MCF 10A (cell line): ENCODE data around the gene PTGES3. TPM values are rescaled to one million over a fixed set of nuclear protein-coding genes. Genes with fewer than 3 reads are reported as not detected.

Experiments
- BruUV-seq: library from RNA; stranded (reverse); fragments of 400-500 nt; replicated peaks from 2 replicates; lab custom pipeline; 2021; lab: Mats Ljungman, UMichigan
- CTCF ChIA-PET: fragments of 300-600 bp; sonication (Branson Sonifier 250); formaldehyde crosslinking; extraction: SDS; loops from one replicate; lab custom pipeline; 2021; ENCODE audit warnings: antibody characterized with exemption, inconsistent platforms; lab: Yijun Ruan, JAX
- POLR2A ChIA-PET: fragments of 300-600, 350-650 bp; sonication (Branson Sonifier 250); formaldehyde crosslinking; extraction: SDS; loops from one replicate; lab custom pipeline; 2020; ENCODE audit warnings: antibody characterized with exemption, inconsistent platforms; lab: Yijun Ruan, JAX
- DNase-seq: peaks from one replicate; pipeline ENCODE4 v3.0.0-alpha.2; 2018; ENCODE audit not compliant: unreplicated experiment
- H3K27ac Mint-ChIP-seq: one replicate; pipeline ENCODE4 v1.8.0; 2022; ENCODE audit warnings: mild to moderate bottlenecking, low read depth, mixed read lengths; ENCODE audit not compliant: unreplicated experiment
- H3K27me3 Mint-ChIP-seq: one replicate; pipeline ENCODE4 v1.8.0; 2022; ENCODE audit warnings: mixed read lengths; ENCODE audit not compliant: insufficient read depth, unreplicated experiment
- H3K36me3 Mint-ChIP-seq: one replicate; pipeline ENCODE4 v1.8.0; 2022; ENCODE audit warnings: mild to moderate bottlenecking, moderate library complexity, mixed read lengths; ENCODE audit not compliant: insufficient read depth, unreplicated experiment
- H3K4me1 Mint-ChIP-seq: one replicate; pipeline ENCODE4 v1.8.0; 2022; ENCODE audit warnings: mixed read lengths; ENCODE audit not compliant: insufficient read depth, unreplicated experiment
- H3K4me3 Mint-ChIP-seq: one replicate; pipeline ENCODE4 v1.8.0; 2022; ENCODE audit warnings: mild to moderate bottlenecking, moderate library complexity, mixed read lengths; ENCODE audit not compliant: unreplicated experiment
- H3K9me3 Mint-ChIP-seq: one replicate; pipeline ENCODE4 v1.8.0; 2022; ENCODE audit warnings: mixed read lengths; ENCODE audit not compliant: unreplicated experiment
- intact Hi-C: fragments of 100-400 bp; cut with micrococcal nuclease; formaldehyde crosslinking; loops from 2 replicates; pipeline ENCODE4 v1.14.1; 2022
- total RNA-seq: library from RNA; stranded (reverse); gene quantifications from 2 replicates; pipeline ENCODE4 v1.2.3, GENCODE V29; 2022
- TF ChIP-seq, protein P1 (sequence below): fragments of 200-600 bp; IDR thresholded peaks from one replicate; pipeline ENCODE4 v1.8.0; 2022; ENCODE audit warnings: antibody characterized with exemption, mild to moderate bottlenecking; ENCODE audit not compliant: unreplicated experiment

The PTGES3 gene
- total RNA-seq, 1 experiment from 2014 or later: 228 TPM

DNA sequence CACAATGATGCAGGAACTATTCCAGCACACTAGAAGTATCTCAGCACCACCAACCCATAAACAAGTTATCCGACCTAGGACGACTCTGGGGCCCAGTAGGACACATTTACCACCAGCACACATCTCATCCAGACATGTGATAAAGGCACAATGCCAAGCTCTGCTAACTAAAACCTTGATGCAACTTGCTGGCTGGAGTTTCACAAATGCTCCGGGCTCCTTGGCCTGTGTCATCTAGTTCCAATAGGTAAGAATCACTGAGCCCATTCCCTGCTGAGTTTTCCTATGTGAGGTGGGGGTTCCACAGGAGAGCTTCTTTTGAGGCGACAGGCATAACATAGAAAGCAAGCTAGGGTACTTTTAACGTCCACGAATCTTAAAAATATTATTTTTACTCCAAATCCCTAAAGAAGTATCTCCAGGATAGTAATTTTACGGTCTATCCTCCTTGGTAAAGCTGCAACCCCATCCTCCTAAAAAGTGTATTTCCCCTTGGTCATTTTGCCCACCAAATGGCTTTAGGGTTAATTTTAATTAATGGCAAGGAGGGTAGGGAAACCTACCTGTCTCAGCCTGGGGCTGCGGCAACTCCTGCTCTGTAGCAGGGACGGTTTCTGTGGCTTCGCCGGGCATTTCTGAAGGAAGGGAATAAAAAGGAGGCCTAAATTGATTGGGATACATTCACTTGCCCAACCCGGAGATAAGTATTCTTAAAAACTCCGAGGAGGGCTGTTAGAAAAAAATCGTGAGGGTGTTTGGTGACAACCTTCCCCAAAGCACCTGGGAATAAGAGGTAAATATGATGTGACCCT is 36.0 kb upstream of the PTGES3 start:
- ChIA-PET CTCF (interaction anchor here (0.5 to 2.1 kb wide), 3 partner anchors 13 to 284 kb away, joined by 3 to 5 read pairs (median 3); no protein-coding TSS in a partner anchor), POLR2A (interaction anchor here (0.6 to 4.8 kb wide), 16 partner anchors 17 to 1007 kb away, joined by 3 to 137 read pairs (median 4); partner anchors contain the start of genes ATP5F1B, BAZ2A, PRIM1 and PTGES3)
- no peaks in the 10 kb centered on the region for H3K27me3 Mint-ChIP-seq
- intact Hi-C loops: loop anchor here (2.0 kb wide), 1 partner anchor 87 kb away; no protein-coding TSS in a partner anchor
- H3K4me1 Mint-ChIP-seq: peaks cover 38% of the 10 kb centered on the region
- H3K27ac Mint-ChIP-seq: peak overlapping the region; percentile 97
- H3K4me3 Mint-ChIP-seq: peak overlapping the region; percentile 91
- peak; percentile 85 for DNase-seq
- H3K36me3 Mint-ChIP-seq: peaks cover 62% of the 10 kb centered on the region
- BruUV-seq: TSS peak; percentile 92
- TF ChIP-seq, protein P1, sequence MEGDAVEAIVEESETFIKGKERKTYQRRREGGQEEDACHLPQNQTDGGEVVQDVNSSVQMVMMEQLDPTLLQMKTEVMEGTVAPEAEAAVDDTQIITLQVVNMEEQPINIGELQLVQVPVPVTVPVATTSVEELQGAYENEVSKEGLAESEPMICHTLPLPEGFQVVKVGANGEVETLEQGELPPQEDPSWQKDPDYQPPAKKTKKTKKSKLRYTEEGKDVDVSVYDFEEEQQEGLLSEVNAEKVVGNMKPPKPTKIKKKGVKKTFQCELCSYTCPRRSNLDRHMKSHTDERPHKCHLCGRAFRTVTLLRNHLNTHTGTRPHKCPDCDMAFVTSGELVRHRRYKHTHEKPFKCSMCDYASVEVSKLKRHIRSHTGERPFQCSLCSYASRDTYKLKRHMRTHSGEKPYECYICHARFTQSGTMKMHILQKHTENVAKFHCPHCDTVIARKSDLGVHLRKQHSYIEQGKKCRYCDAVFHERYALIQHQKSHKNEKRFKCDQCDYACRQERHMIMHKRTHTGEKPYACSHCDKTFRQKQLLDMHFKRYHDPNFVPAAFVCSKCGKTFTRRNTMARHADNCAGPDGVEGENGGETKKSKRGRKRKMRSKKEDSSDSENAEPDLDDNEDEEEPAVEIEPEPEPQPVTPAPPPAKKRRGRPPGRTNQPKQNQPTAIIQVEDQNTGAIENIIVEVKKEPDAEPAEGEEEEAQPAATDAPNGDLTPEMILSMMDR: no peak
- no peaks in the 10 kb centered on the region for H3K9me3 Mint-ChIP-seq

DNA sequence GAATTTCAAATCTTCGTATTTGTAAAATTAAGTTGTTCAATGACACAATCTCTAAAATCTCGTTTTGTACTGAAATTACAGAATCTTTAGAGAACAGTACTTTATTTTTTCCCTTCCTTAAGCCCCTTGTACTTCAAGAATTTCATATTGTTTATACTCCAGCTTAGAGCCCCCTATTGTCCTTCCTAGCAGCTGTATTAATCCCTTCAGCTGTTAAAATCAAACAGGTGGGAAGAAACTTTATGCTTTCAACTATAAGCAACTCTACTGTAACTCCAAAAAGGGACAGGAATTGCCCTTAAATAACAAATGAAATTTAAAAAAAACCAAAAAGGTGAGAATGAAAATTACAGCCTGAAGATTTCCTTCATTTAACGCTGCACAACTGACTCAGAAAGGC is 35.3 kb upstream of the PTGES3 start:
- DNase-seq: no peak
- TF ChIP-seq, protein P1: no peak
- intact Hi-C loops: no loop called here
- CTCF ChIA-PET: interaction anchor here (0.5 to 2.1 kb wide), 3 partner anchors 14 to 285 kb away, joined by 3 to 5 read pairs (median 3); no protein-coding TSS in a partner anchor
- no TSS peak for BruUV-seq
- Mint-ChIP-seq H3K36me3 (peaks cover 64% of the 10 kb centered on the region), H3K9me3 (no peaks in the 10 kb centered on the region), H3K27ac (peak overlapping the region; percentile 97), H3K27me3 (no peaks in the 10 kb centered on the region), H3K4me1 (peaks cover 45% of the 10 kb centered on the region), H3K4me3 (peak overlapping the region; percentile 91)
- POLR2A ChIA-PET: interaction anchor here (0.6 to 4.8 kb wide), 15 partner anchors 16 to 585 kb away, joined by 3 to 137 read pairs (median 5); partner anchors contain the start of genes ATP5F1B, BAZ2A, PRIM1 and PTGES3

DNA sequence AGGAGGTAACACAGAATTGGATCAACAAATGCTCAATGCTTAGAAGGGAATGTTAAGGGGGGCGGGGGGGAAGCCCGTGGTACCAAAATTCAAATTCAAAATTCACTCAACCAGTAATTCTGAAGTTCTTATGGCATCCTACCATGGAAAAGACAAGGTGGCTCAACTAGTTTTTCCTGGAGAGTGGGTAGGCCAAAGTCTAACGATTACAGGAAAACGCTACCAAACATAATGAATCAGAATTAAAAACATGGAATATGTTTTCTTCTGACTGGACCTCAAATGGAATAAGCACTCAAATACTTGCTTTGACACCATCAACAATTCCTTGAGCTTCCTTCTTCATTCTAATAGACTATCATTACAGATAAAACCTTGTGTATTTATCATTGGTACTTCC is 34.7 kb upstream of the PTGES3 start:
- intact Hi-C loops: no loop called here
- Mint-ChIP-seq H3K36me3 (peaks cover 64% of the 10 kb centered on the region), H3K4me1 (peaks cover 45% of the 10 kb centered on the region), H3K4me3 (peak overlapping the region; percentile 91), H3K27me3 (no peaks in the 10 kb centered on the region), H3K9me3 (no peaks in the 10 kb centered on the region), H3K27ac (peak overlapping the region; percentile 79)
- DNase-seq: no peak
- TF ChIP-seq, protein P1: no peak
- ChIA-PET CTCF (interaction anchor here (2.1 kb wide), 1 partner anchor 86 kb away, joined by 5 read pairs; no protein-coding TSS in a partner anchor), POLR2A (interaction anchor here (1.0 to 4.8 kb wide), 13 partner anchors 9 to 389 kb away, joined by 3 to 137 read pairs (median 5); partner anchors contain the start of genes ATP5F1B, BAZ2A, PTGES3 and STAT6)
- no TSS peak for BruUV-seq

DNA sequence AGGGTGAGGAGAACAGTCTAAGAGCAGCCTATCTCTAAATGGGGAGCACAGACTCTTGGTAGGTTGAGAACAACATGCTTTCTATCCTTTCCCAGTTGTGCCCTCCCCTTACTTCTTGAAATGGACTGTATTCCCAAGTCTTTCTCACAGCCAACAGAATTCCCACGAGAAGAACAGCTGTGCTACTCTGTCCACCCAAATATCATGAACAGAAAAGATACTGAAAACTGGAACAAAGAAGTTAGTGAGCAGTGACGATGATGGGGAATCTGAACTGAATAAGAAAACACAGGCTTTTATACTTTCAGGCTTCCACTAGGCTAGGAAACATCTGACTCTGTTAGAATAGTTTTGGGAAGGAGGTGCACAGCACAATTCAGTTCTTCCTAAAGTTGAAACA is 33.6 kb upstream of the PTGES3 start:
- TF ChIP-seq, protein P1: no peak
- POLR2A ChIA-PET: interaction anchor here (1.1 to 4.8 kb wide), 6 partner anchors 9 to 92 kb away, joined by 4 to 137 read pairs (median 17); partner anchors contain the start of genes ATP5F1B, BAZ2A and PTGES3
- CTCF ChIA-PET: interaction anchor here (0.6 to 0.7 kb wide), 3 partner anchors 32 to 727 kb away, joined by 3 to 4 read pairs (median 3); no protein-coding TSS in a partner anchor
- Mint-ChIP-seq H3K36me3 (peaks cover 69% of the 10 kb centered on the region), H3K27me3 (no peaks in the 10 kb centered on the region), H3K27ac (peak overlapping the region; percentile 79), H3K4me1 (peaks cover 48% of the 10 kb centered on the region), H3K4me3 (peak overlapping the region; percentile 91), H3K9me3 (no peaks in the 10 kb centered on the region)
- BruUV-seq: no TSS peak
- no peak for DNase-seq
- intact Hi-C loops: no loop called here
